Transverse colon (tissue), 4 donors: ENCODE results near the gene DIP2A.

Experiments
- EP300 ChIP-seq: sonication (generic); formaldehyde crosslinking; IDR thresholded peaks from one replicate; pipeline ENCODE4 v1.6.1; 2017; ENCODE audit warnings: antibody characterized with exemption, low read depth
- POLR2AphosphoS5 ChIP-seq, 3 donors: sonication (generic); formaldehyde crosslinking; IDR thresholded peaks; one replicate each; pipeline ENCODE4 v1.6.1; 2016; ENCODE audit warnings: antibody characterized with exemption in 3 of 3
- TF ChIP-seq, protein P1 (sequence below), 5 experiments: fragments of 200-600 bp in 3 of 5; fragments of 450-650 bp in 2 of 5; sonication (generic) in 3 of 5; IDR thresholded peaks; 1 replicate in 2 of 5; 2 replicates in 3 of 5; pipeline ENCODE4 v1.5.1; 2016 to 2017; ENCODE audit warnings: antibody characterized with exemption in 5 of 5, inconsistent platforms in 3 of 5, mild to moderate bottlenecking in 2 of 5, moderate library complexity in 1 of 5

DNA sequence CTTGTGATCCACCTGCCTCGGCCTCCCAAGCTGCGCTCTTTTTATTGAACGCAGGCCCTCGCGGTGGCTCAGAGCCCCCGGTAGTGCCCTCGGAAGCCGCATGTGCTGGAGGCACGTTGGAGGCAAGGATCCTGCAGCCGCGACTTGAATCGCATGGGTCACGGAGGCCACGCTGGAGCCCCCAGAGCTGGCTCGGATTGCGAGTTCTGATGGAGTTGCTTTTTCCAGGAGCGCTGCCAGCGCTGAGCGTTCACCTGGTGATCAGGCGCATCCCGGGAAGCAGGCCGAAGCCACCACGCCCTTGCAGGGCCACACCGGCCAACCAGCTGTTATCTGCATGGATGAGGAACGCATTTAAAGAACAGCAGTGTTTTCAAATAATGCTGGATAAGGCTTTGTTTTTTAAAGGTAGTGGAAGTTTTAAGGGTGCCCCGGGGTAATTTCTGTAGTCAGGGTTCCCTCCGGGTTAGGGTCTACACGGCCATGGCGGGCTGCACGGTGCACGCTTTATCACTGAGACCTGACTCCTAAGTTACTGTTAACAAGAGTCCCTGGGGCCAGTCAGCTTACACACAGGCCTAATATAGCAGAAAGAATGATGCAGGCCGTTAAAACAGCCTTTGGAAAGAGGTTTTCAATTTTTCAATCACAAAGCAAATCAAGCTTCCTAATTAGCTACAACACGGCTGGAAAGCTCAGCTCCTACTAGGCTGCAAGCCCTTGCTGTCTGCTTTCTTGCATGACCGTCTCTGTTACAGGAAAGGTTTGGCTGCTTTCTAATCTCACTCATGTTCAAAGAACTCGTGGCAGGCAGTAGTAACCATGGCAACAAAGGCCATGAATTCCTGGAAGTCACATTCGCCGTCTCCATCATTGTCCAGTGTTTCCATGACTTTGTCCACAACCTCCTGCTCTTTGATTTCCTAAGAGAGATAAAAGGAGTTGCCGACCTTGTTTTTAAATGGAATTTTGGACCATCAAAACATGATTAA is 140.2 kb downstream of the DIP2A start:
- TF ChIP-seq, protein P1, sequence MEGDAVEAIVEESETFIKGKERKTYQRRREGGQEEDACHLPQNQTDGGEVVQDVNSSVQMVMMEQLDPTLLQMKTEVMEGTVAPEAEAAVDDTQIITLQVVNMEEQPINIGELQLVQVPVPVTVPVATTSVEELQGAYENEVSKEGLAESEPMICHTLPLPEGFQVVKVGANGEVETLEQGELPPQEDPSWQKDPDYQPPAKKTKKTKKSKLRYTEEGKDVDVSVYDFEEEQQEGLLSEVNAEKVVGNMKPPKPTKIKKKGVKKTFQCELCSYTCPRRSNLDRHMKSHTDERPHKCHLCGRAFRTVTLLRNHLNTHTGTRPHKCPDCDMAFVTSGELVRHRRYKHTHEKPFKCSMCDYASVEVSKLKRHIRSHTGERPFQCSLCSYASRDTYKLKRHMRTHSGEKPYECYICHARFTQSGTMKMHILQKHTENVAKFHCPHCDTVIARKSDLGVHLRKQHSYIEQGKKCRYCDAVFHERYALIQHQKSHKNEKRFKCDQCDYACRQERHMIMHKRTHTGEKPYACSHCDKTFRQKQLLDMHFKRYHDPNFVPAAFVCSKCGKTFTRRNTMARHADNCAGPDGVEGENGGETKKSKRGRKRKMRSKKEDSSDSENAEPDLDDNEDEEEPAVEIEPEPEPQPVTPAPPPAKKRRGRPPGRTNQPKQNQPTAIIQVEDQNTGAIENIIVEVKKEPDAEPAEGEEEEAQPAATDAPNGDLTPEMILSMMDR (IDR thresholded peaks at IDR 0.05) = no peak
- TF ChIP-seq POLR2AphosphoS5 (IDR thresholded peaks at IDR 0.05) = peak in 1 of 3 donors; percentile 20
- TF ChIP-seq EP300 = no peak
